Upper lobe of right lung (tissue), 1 donor: ENCODE results near the gene SRRT. TPM values are rescaled to one million over a fixed set of nuclear protein-coding genes. Genes with fewer than 3 reads are reported as not detected.

Experiments used
- ATAC-seq: fragments of 200-7000 bp; cut with Tn5 transposase; one replicate; pipeline ENCODE4 v1.9.1; 2020; ENCODE audit warnings: mild to moderate bottlenecking, moderate library complexity
- DNase-seq: peaks from one replicate; pipeline ENCODE4 v3.0.0-alpha.2; 2020
- H3K27ac ChIP-seq: fragments of 200-600 bp; one replicate; pipeline ENCODE4 v1.8.0; 2022
- H3K27me3 ChIP-seq: fragments of 200-600 bp; one replicate; pipeline ENCODE4 v1.8.0; 2022; ENCODE audit warnings: mild to moderate bottlenecking
- H3K36me3 ChIP-seq: fragments of 200-600 bp; one replicate; pipeline ENCODE4 v1.8.0; 2022
- H3K4me1 ChIP-seq: fragments of 200-600 bp; one replicate; pipeline ENCODE4 v1.8.0; 2022
- H3K4me3 ChIP-seq: fragments of 200-600 bp; one replicate; pipeline ENCODE4 v1.8.0; 2022; ENCODE audit warnings: mild to moderate bottlenecking
- H3K9me3 ChIP-seq: fragments of 200-600 bp; one replicate; pipeline ENCODE4 v1.8.0; 2022
- CTCF ChIP-seq: fragments of 200-600 bp; IDR thresholded peaks from one replicate; pipeline ENCODE4 v1.8.0; 2022; ENCODE audit warnings: antibody characterized with exemption
- intact Hi-C: fragments of 100-400 bp; cut with DNase I; formaldehyde crosslinking; loops from one replicate; pipeline ENCODE4 v1.11.0; 2022
- total RNA-seq: library from RNA; stranded (reverse); fragmentation: NEBNext Ultra II Directional; extraction: Animal tissue kit (Norgen Biotek cat#: 25700); gene quantifications from one replicate; pipeline ENCODE4 v1.2.1, GENCODE V29; 2021
- donor health status: DM: no; HTN: yes; CAD: no; lungs with severe emphysema.

Gene SRRT
- total RNA-seq, 1 donor from 2014 or later = 105 TPM

- peak; percentile 19 for TF ChIP-seq CTCF
- ATAC-seq = peak; percentile 87
- Histone ChIP-seq H3K4me3 (peak within 1 kb of the TSS; percentile 64), H3K4me1 (peaks cover 23% of the 10 kb centered on the region), H3K27me3 (no peaks in the 10 kb centered on the region), H3K27ac (peak within 1 kb of the TSS; percentile 78), H3K9me3 (no peaks in the 10 kb centered on the region), H3K36me3 (peaks cover 14% of the 10 kb centered on the region)
- intact Hi-C loops = no loop called here
- DNase-seq = peak; percentile 89
Measured at GRCh38 chr7:100827330-100828226, 47.3 kb upstream of the SRRT start, which contains the start of gene EPHB4. TSS of gene EPHB4 (minus strand) at chr7:100827523. CDS start at chr7:100827030, 493 bp downstream.

- DNase-seq (peak; percentile 70), ATAC-seq (peak; percentile 16)
- Histone ChIP-seq H3K27ac (peak overlapping the region; percentile 74), H3K4me1 (peaks cover 23% of the 10 kb centered on the region), H3K4me3 (peak overlapping the region; percentile 25), H3K9me3 (no peaks in the 10 kb centered on the region), H3K27me3 (no peaks in the 10 kb centered on the region), H3K36me3 (no peaks in the 10 kb centered on the region)
- TF ChIP-seq CTCF = no peak
- intact Hi-C loops = no loop called here
Measured at GRCh38 chr7:100829150-100829716, 45.7 kb upstream of the SRRT start.

GRCh38 chr7:100830396-100830795 lies 44.5 kb upstream of the SRRT start:
- H3K4me1 ChIP-seq = peaks cover 21% of the 10 kb centered on the region
- TF ChIP-seq CTCF = no peak
- intact Hi-C loops = no loop called here

DNA sequence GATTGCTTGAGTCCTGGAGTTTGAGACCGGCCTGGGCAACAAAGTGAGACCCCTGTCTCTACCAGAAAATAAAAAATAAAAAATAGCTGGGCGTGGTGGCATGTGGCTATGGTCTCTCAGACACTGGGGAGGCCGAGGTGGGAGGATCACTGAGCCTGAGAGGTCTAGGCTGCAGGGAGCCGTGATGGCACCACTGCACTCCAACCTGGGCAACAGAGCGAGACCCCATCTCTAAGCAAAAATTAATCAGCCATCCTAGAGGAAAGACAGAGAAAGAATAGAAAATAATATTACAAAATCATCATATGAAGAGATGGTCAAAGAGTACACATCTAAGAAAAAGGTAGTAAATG lies 42.6 kb upstream of the SRRT start:
- no peak for TF ChIP-seq CTCF
- Histone ChIP-seq H3K4me3 (no peak overlapping the region), H3K36me3 (no peaks in the 10 kb centered on the region), H3K9me3 (no peaks in the 10 kb centered on the region), H3K27ac (peak overlapping the region; percentile 24), H3K27me3 (no peaks in the 10 kb centered on the region), H3K4me1 (peaks cover 18% of the 10 kb centered on the region)
- DNase-seq (no peak), ATAC-seq (no peak)
- intact Hi-C loops = no loop called here

More at GRCh38 chr7:100830396-100830795, 44.5 kb upstream of the SRRT start:
- Histone ChIP-seq H3K4me3 (no peak overlapping the region), H3K27me3 (no peaks in the 10 kb centered on the region), H3K36me3 (no peaks in the 10 kb centered on the region), H3K9me3 (no peaks in the 10 kb centered on the region), H3K27ac (no peak overlapping the region)
- DNase-seq (no peak), ATAC-seq (no peak)

DNA sequence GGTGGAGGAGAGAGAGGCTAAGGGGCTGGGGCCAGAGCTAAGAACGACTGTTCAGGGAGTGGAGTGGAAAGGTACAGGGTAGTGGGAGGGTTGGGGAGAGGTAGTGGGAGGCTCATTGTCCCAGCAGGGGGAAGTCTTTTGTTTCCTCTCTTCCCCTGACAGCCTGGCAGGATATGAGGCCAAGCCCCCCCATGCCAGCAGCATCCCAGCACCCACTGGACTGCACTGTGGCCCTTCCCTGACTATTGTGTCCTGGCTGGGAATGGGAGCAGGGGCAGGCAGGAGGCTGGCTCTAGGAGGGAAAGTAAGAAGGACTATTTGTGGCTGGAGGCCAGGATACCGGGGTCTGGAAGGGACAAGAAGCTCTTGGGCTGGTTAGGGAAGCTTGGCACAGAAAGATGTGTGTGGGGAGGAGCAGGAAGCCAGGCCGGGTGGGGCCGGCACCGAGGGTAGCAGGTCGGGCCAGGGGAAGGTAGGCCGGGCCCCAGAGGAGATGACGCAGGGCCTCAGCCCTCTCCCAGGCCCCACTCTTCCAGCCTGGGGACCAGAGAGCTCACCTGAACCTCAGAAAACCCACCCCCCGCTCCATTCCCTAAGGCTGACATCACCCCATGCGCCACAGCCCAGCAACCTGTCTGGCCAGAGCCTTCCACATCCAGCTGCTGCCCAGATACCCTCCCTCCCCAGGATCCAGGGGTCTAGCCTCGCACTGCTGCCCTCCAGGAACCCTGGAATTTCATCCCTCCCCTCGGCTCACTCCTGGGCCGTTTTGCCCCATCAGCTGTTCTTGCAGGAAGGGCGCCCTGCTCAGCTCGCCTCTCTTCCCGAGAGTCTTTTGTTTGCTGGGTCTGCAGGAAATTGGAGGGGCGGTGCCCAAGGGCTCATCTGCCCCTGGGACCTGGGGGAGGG lies 38.7 kb upstream of the SRRT start:
- H3K4me3 ChIP-seq = peak overlapping the region; percentile 52
- no peaks in the 10 kb centered on the region for H3K36me3 ChIP-seq
- H3K27ac ChIP-seq = peak overlapping the region; percentile 82
- H3K4me1 ChIP-seq = peaks cover 4% of the 10 kb centered on the region
- TF ChIP-seq CTCF = no peak
- intact Hi-C loops = no loop called here
- H3K9me3 ChIP-seq = no peaks in the 10 kb centered on the region
- DNase-seq = peak; percentile 80
- H3K27me3 ChIP-seq = no peaks in the 10 kb centered on the region
- peak; percentile 80 for ATAC-seq
